ENCODE measurements around the gene ARL5C.

Gene ARL5C

DNA sequence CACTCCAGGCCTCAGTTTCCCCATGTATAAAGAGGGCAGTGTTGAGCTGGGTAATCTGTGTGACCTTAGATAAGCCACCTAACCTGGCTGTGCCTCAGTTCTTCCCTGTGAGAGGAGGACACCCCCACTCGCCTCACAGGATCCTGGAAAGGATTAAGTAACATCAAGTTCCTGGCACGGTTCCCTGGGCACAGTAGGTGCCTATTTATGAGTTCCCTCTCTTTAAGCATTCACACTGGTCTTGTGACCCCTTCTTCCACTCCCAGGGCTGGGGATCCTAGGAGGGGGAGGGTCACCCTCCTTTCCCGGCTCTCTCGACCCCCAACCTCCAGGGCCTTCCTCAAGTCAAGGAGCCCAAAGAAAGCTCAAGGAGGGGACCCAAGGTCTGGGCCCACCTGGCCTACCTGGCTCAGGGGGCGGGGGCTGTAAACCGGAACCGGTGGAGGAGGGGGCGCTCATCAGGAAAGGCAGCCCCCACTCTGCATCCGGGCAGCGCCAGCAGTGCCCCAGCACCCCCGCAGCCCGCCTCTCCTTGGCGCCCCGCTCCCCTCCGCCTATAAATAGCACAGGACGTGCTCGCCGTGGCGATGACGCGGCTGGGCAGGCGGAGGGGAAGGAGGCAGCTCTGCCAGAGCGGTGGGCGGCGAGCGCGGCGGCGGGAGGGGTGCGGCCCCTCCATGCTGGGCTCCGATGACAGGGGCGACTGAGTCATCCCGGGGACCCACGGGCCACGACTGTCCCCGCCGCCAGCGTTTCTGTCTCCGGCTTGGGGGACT lies 43.5 kb upstream of the ARL5C start (continued):
- TF ChIP-seq ZNF433 (tag by site-specific recombination; IDR thresholded peaks at IDR 0.05; ENCODE audit: low read depth) = no peak
- no peak for TF ChIP-seq ZBTB17 (tag by site-specific recombination; IDR thresholded peaks at IDR 0.05)
- TF ChIP-seq ZNF174 (tag by site-specific recombination; IDR thresholded peaks at IDR 0.05) = no peak
- no peak for TF ChIP-seq ZNF16 (tag by site-specific recombination; IDR thresholded peaks at IDR 0.05; ENCODE audit: low read depth)
- TF ChIP-seq, protein P1, sequence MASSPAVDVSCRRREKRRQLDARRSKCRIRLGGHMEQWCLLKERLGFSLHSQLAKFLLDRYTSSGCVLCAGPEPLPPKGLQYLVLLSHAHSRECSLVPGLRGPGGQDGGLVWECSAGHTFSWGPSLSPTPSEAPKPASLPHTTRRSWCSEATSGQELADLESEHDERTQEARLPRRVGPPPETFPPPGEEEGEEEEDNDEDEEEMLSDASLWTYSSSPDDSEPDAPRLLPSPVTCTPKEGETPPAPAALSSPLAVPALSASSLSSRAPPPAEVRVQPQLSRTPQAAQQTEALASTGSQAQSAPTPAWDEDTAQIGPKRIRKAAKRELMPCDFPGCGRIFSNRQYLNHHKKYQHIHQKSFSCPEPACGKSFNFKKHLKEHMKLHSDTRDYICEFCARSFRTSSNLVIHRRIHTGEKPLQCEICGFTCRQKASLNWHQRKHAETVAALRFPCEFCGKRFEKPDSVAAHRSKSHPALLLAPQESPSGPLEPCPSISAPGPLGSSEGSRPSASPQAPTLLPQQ (tag by site-specific recombination; IDR thresholded peaks at IDR 0.05) = peak; percentile 32; the same call in 1 of the 2 replicates
- no peak for TF ChIP-seq ZNF274 (IDR thresholded peaks at IDR 0.05; ENCODE audit: low read length)
- no peak for TF ChIP-seq ZNF274 (tag by site-specific recombination; IDR thresholded peaks at IDR 0.05; ENCODE audit: borderline replicate concordance)
- no peak for TF ChIP-seq ZNF138 (tag by site-specific recombination; IDR thresholded peaks at IDR 0.05; ENCODE audit: borderline replicate concordance)
- TF ChIP-seq, protein P2, sequence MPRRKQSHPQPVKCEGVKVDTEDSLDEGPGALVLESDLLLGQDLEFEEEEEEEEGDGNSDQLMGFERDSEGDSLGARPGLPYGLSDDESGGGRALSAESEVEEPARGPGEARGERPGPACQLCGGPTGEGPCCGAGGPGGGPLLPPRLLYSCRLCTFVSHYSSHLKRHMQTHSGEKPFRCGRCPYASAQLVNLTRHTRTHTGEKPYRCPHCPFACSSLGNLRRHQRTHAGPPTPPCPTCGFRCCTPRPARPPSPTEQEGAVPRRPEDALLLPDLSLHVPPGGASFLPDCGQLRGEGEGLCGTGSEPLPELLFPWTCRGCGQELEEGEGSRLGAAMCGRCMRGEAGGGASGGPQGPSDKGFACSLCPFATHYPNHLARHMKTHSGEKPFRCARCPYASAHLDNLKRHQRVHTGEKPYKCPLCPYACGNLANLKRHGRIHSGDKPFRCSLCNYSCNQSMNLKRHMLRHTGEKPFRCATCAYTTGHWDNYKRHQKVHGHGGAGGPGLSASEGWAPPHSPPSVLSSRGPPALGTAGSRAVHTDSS (tag by site-specific recombination; IDR thresholded peaks at IDR 0.05) = no peak
- TF ChIP-seq ZNF394 (tag by site-specific recombination; IDR thresholded peaks at IDR 0.05; ENCODE audit: borderline replicate concordance) = no peak
- TF ChIP-seq, protein P3, sequence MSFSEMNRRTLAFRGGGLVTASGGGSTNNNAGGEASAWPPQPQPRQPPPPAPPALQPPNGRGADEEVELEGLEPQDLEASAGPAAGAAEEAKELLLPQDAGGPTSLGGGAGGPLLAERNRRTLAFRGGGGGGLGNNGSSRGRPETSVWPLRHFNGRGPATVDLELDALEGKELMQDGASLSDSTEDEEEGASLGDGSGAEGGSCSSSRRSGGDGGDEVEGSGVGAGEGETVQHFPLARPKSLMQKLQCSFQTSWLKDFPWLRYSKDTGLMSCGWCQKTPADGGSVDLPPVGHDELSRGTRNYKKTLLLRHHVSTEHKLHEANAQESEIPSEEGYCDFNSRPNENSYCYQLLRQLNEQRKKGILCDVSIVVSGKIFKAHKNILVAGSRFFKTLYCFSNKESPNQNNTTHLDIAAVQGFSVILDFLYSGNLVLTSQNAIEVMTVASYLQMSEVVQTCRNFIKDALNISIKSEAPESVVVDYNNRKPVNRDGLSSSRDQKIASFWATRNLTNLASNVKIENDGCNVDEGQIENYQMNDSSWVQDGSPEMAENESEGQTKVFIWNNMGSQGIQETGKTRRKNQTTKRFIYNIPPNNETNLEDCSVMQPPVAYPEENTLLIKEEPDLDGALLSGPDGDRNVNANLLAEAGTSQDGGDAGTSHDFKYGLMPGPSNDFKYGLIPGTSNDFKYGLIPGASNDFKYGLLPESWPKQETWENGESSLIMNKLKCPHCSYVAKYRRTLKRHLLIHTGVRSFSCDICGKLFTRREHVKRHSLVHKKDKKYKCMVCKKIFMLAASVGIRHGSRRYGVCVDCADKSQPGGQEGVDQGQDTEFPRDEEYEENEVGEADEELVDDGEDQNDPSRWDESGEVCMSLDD (tag by site-specific recombination; IDR thresholded peaks at IDR 0.05) = peak; percentile 76
- no peak for TF ChIP-seq ZNF776 (tag by site-specific recombination; IDR thresholded peaks at IDR 0.05; ENCODE audit: borderline replicate concordance)
- peak; percentile 76 for TF ChIP-seq EGR2 (tag by site-specific recombination; IDR thresholded peaks at IDR 0.05; ENCODE audit: low read depth)
- no peak for TF ChIP-seq ZNF292 (tag by site-specific recombination; IDR thresholded peaks at IDR 0.05; ENCODE audit: borderline replicate concordance, low read depth)
- peak; percentile 55 for TF ChIP-seq GLIS1 (tag by site-specific recombination; IDR thresholded peaks at IDR 0.05)
- no peak for TF ChIP-seq SCRT1 (tag by site-specific recombination; IDR thresholded peaks at IDR 0.05; ENCODE audit: borderline replicate concordance)
- TF ChIP-seq ZNF175 (tag by site-specific recombination; IDR thresholded peaks at IDR 0.05) = no peak
- TF ChIP-seq ZNF626 (tag by site-specific recombination; IDR thresholded peaks at IDR 0.05) = no peak
- no peak for TF ChIP-seq ZNF747 (tag by site-specific recombination; IDR thresholded peaks at IDR 0.05)
- no peak; the same call in 1 of the 2 replicates for TF ChIP-seq KLF16 (tag by site-specific recombination; IDR thresholded peaks at IDR 0.05)
- TF ChIP-seq ZNF610 (tag by site-specific recombination; IDR thresholded peaks at IDR 0.05; ENCODE audit: borderline replicate concordance) = no peak
- TF ChIP-seq ZNF677 (tag by site-specific recombination; IDR thresholded peaks at IDR 0.05) = no peak
- TF ChIP-seq ZSCAN23 (tag by site-specific recombination; IDR thresholded peaks at IDR 0.05) = no peak
